Skeletal muscle satellite cell (primary cell): ENCODE data around the gene SMIM45.

Experiments used
- H3K27me3 ChIP-seq: 2 replicates; pipeline ENCODE4 v1.7.0; 2013; ENCODE audit warnings: low read length; ENCODE audit not compliant: control insufficient read depth, insufficient read depth
- H3K36me3 ChIP-seq: 2 replicates; pipeline ENCODE4 v1.7.0; 2013; ENCODE audit warnings: mild to moderate bottlenecking, control low read depth, low read length; ENCODE audit not compliant: insufficient read depth
- H3K4me1 ChIP-seq: 2 replicates; pipeline ENCODE4 v1.7.0; 2013; ENCODE audit warnings: low read length; ENCODE audit not compliant: control insufficient read depth, insufficient read depth
- H3K4me2 ChIP-seq: 2 replicates; pipeline ENCODE4 v1.7.0; 2013; ENCODE audit warnings: mild to moderate bottlenecking, low read length
- H3K4me3 ChIP-seq: 2 replicates; pipeline ENCODE4 v1.7.0; 2013; ENCODE audit warnings: low read length
- H3K9ac ChIP-seq: 2 replicates; pipeline ENCODE4 v1.7.0; 2013; ENCODE audit warnings: mild to moderate bottlenecking, low read depth, low read length, moderate library complexity
- H3K9me3 ChIP-seq: replicated peaks from 2 replicates; pipeline ENCODE4 v1.7.0; 2013; ENCODE audit warnings: mild to moderate bottlenecking, control low read depth, low read length

SMIM45 gene

DNA sequence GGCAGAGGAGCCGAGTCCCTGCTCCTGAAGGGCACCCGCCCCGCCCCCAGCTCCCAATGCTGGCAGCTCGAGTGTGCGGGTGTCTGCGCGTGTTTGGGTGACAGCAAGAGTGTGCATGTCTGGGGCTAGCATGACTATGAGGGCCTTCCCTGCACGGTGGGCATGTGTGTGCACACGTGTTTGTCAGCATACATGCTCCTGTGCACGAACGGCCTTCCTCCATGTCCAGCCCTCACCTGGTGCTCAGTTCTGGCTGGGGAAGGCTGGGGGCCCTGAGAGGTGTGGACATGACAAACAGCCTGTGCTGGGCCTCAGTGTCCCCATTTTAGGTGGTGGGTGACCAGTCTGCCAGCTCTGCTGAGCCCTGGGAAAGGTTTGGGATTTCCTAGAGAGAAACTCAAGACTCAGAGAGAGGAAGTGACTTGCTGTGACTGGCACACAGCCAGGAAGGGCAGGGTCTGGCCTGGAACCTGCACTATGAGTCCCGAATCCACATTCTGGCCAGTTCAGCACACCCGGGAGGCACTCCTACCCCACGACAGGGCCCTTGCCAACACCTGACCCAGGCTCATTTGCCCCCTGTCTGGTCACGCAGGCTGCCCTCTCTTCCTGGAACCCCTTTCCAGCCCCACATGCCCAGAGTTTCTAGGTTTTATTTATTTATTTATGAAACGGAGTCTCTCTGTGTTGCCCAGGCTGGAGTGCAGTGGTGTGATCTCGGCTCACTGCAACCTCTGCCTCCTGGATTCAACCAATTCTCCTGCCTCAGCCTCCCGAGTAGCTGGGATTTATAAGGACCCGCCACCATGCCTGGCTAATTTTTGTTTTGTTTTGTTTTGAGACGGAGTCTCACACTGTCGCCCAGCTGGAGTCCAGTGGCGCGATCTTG, 33.8 kb upstream of the SMIM45 start:
- no peaks in the 10 kb centered on the region for H3K9me3 ChIP-seq
- no peak overlapping the region for H3K9ac ChIP-seq
- H3K36me3 ChIP-seq = no peaks in the 10 kb centered on the region
- H3K4me1 ChIP-seq = peaks cover 14% of the 10 kb centered on the region
- H3K4me3 ChIP-seq = no peak overlapping the region
- H3K4me2 ChIP-seq = no peak overlapping the region
- peaks cover 40% of the 10 kb centered on the region for H3K27me3 ChIP-seq

DNA sequence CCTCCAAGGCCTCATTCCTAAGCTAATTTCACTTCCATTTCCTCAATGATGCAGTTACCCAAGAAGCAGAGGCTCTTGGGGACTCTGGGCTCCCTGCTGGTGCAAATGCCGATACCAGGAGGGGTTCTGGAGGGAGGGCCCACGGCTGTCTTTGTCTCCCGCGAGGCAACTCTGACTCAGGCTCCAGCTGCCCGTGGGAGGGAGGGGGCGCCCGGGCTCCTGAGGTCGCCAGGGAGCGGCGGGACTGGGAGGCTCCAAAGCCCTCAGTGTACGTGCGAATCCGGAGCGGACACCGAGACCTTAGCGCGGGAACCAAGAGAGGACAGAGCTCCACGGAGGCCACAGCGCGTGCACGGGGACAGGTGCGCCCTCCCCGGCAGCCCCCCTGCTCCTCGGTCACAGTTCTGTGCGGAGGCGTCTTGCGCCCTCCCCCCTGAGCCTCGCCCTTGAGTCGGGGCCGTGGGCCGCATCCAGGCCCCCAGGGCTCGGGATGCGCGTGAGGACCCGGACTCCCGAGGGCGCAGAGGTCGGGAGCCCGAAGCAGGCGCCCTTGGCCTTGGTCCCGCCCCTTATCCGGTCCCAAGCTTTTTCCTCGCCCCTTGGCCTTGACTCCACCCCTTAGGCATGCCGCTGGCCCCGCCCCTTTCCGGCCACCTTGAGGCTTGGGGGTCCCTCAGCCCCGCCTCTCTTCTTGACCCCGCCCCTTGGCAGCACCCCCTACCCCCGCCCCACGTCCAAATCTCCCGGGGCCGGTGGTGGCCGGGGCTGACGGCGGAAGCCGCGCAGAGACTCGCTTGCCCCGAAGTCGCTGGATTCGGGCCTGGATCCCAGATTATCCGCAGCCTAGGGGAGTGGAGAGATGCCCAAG, 32.4 kb upstream of the SMIM45 start:
- H3K9ac ChIP-seq = peak overlapping the region; percentile 41

DNA sequence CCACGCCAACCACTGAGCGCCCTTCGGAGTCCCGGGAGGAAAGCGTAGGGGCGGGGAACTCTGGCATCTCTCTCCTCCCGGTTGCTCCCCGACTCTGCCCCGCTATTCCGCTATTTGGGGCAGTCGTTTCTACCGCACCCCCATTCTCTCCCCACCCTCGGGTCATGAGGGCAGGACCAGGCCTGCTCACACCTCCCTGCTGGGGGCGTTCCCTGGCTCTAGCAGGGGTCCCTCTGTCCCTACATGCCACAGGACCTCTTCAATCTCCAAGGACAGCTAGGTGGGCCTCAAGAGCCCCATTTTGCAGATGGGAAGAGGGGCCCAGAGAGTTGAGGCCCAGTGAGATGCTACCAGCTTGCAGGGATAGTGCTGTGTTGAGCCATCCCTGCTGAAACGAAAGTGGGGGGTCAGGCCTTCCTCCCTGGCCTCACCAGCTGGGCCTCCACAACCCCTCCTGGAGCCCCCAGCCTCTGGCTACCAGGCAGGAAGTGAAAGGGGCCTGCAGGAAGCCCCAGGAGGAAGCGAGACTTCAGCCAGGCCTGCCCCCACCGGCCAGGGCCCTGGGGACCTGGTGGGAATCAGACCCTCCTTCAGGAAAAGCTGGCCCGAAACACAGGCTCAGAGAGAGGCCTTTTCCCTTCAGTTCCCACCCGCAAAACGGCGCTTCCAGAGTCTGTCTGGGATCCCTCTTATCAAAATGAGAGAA, 31.5 kb upstream of the SMIM45 start:
- H3K9ac ChIP-seq = no peak overlapping the region
- peaks cover 14% of the 10 kb centered on the region for H3K4me1 ChIP-seq
- H3K27me3 ChIP-seq = peaks cover 26% of the 10 kb centered on the region
- no peaks in the 10 kb centered on the region for H3K9me3 ChIP-seq
- peak overlapping the region; percentile 97 for H3K4me2 ChIP-seq
- H3K4me3 ChIP-seq = no peak overlapping the region
- H3K36me3 ChIP-seq = no peaks in the 10 kb centered on the region

More for the DNA sequence above, 32.4 kb upstream of the SMIM45 start:
- Histone ChIP-seq H3K27me3 (peaks cover 27% of the 10 kb centered on the region), H3K36me3 (no peaks in the 10 kb centered on the region), H3K4me3 (peak overlapping the region; percentile 76), H3K4me1 (peaks cover 14% of the 10 kb centered on the region), H3K9me3 (no peaks in the 10 kb centered on the region), H3K4me2 (peak overlapping the region; percentile 97)

DNA sequence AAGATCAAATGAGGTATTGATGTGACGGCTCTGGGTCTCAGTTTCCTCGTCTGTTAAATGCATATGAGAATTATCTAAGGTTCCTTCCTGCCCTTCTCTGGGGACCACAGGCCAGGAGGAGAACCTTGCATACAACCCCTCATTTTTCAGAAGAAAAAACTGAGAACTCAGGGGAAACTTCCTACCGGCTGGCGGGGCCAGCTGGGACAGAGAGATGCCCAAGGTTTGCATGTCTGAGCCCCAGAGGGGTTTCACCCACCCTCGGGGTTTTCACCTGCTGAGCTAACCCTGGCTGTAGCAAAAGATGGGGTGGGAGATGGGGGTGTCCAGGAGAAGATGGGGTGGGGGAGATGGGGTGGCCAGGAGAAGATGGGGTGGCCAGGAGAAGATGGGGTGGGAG, 29.6 kb upstream of the SMIM45 start:
- Histone ChIP-seq H3K36me3 (no peaks in the 10 kb centered on the region), H3K4me3 (no peak overlapping the region), H3K4me1 (peaks cover 18% of the 10 kb centered on the region), H3K9ac (no peak overlapping the region), H3K27me3 (peaks cover 19% of the 10 kb centered on the region), H3K9me3 (no peaks in the 10 kb centered on the region), H3K4me2 (no peak overlapping the region)

DNA sequence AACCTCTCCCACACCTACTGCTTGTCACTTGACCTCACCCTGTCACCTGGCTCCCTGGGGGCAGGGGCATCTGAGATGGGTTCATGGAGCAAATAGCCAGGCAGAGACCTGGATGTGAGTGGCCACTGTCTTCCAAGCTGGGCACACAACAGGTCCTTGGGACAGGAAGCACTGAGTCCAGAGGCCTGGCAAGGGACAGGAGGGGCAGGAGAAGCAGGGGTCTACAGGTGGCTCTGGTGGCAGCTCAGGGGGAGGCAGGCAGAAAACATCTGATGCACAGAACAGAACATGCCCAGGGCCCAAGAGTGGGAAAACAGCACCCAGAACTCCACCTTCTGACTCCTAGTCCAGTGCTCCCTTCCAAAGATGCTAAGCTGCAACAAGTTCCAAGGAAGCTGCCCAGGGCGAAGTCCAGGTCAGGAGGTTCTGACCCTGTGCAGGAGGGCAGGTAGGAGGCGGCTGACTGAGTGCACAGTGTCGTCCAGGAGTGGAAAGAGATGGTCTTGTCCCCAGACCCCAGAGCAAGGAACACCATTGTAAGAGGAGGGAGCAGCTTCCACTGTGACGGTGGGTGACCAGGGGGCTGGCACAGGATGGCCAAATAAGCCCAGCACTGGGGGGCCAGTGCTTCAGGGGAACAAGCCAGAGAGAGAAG, 28.9 kb upstream of the SMIM45 start:
- peaks cover 15% of the 10 kb centered on the region for H3K4me1 ChIP-seq
- H3K9ac ChIP-seq = no peak overlapping the region
- no peak overlapping the region for H3K4me2 ChIP-seq
- no peaks in the 10 kb centered on the region for H3K9me3 ChIP-seq
- peaks cover 14% of the 10 kb centered on the region for H3K27me3 ChIP-seq
- H3K4me3 ChIP-seq = no peak overlapping the region
- H3K36me3 ChIP-seq = no peaks in the 10 kb centered on the region

DNA sequence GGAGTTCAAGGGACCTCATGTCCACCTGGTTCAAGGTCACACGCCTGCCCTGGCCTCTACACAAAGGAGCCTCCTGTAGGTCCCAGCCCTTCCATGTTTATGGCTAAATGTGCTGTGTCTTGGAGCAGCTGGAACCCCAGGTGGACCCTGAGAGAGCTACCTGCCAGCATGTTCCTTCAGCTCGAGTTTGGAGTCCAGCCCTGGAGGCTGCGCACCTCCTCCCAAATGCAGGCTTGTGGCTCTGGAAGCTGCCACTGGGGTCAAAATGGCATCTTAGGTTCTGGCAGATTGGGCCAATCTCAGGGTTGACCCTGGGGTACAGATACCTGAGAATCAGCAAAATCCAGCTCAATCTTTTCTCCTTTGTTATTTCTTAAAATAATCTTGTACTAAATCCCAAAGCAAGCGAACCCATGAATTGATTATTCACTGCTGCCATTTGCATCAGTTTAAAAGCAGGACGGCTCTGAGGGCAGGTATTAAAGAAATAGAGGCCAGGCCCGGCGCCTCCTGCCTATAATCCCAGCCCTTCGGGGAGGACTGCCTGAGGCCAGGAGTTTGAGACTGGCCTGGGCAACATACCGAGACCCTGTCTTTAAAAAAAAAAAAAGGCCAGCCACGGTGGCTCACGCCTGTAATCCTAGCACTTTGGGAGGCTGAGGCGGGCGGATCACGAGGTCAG, 28.2 kb upstream of the SMIM45 start:
- Histone ChIP-seq H3K4me2 (no peak overlapping the region), H3K9me3 (no peaks in the 10 kb centered on the region), H3K36me3 (no peaks in the 10 kb centered on the region), H3K9ac (no peak overlapping the region), H3K27me3 (peaks cover 14% of the 10 kb centered on the region), H3K4me3 (no peak overlapping the region), H3K4me1 (peaks cover 12% of the 10 kb centered on the region)

DNA sequence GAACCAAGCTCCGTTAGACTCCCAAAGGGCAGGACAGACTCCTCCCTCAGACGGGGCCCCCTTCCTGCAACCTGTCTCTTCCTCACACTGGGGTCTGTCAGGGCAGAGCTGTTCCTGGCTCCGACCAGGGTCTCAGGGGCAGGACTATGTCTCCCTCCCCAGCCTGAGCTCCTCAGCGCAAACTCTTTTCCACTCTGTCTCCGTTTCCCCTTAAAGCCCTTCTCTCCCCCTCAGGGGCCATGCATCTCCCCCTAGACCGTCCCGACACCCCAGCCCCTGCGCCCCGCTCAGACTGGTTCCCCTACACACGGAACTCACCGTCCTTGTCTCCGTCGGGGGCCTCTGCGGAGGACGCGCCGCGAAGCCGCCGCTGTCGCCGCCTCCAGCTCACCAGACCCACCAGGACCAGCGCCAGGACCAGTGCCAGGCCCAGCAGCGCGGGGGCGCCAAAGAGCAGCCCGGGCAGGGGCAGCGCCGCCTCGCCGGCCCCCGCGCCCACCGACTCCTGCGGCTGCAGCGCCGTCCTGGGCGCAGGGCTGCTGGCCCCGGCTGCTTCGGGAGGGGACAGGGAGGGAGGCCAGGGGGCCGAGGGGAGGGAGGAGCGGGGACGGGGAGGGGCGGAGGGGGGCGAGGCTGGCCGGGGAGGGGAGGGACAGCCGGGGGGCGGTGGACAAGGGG, 26.0 kb upstream of the SMIM45 start:
- Histone ChIP-seq H3K4me2 (peak overlapping the region; percentile 80), H3K27me3 (peaks cover 14% of the 10 kb centered on the region), H3K36me3 (no peaks in the 10 kb centered on the region), H3K4me1 (peaks cover 4% of the 10 kb centered on the region), H3K4me3 (peak overlapping the region; percentile 39), H3K9me3 (no peaks in the 10 kb centered on the region), H3K9ac (no peak overlapping the region)

DNA sequence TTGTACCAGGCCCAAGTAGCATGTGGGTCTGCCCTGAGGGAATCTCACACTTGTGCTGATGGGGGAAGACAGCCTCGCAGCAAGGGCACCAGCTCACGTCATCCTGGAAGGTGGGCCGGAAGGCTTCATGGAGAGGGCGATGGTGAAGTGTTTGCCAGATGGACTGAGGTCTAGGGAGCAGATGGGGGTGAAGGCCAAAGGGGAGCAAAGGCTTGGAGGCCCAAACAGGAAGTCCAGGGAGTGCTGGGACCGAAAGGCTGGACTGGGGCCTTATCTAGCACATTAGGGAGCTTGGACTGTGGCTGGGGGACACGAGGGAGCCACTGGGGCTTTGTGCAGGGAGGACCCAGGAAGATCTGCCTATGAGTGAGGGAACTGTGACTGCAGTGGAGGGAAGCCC, 24.1 kb upstream of the SMIM45 start:
- H3K9ac ChIP-seq = no peak overlapping the region
- no peak overlapping the region for H3K4me2 ChIP-seq
- H3K9me3 ChIP-seq = no peaks in the 10 kb centered on the region
- no peaks in the 10 kb centered on the region for H3K36me3 ChIP-seq
- H3K4me3 ChIP-seq = no peak overlapping the region
- peaks cover 4% of the 10 kb centered on the region for H3K4me1 ChIP-seq
- peaks cover 14% of the 10 kb centered on the region for H3K27me3 ChIP-seq

DNA sequence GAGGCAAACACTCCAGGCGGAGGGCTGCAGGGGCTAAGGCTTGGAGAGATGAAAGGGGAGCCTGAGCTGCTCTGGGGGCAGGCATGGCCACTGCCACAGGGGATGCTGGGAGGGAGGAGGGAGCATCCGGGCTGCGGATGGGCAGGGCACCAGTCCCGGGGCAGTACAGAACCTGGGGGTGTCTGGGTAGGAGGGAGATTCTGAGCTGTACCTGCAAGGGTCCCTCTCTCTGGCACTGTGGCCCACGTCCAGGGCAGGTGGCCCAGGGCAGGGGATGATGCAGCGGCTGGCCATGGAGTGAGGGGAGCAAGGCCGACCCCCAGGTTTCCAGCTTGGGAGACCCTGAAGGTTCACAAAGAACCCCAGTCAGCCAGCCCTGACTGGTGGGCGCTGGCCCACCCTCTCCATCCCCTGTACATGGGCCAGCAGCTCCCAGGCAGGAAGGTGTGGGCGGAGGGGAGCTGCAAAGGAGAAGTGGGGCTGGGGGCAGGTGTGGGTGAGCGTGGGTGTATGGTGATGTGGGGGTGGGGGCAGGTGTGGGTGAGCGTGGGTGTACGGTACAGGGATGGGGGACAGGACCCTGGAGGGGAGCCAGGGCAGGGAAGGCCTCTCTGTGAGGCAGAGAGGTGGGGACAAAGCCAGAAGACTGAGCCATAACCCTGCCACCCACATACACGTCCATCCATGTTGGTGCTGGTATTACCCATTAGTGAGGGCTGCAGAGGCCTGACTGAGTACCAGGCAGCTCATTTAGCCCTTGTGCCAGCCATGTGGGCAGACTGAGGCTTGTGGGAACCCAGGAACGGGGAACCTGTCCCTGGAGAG, 23.1 kb upstream of the SMIM45 start:
- no peak overlapping the region for H3K4me2 ChIP-seq
- H3K4me3 ChIP-seq = no peak overlapping the region
- no peak overlapping the region for H3K9ac ChIP-seq
- no peaks in the 10 kb centered on the region for H3K36me3 ChIP-seq
- no peaks in the 10 kb centered on the region for H3K9me3 ChIP-seq
- H3K27me3 ChIP-seq = peaks cover 14% of the 10 kb centered on the region
- peaks cover 4% of the 10 kb centered on the region for H3K4me1 ChIP-seq
